D341Med (cell line): ENCODE data around the gene DUSP18.
"Not testable (repeated sequence)": the region's sequence is repeated elsewhere in the genome, so short reads cannot be mapped to it uniquely, and the experiment has no call there.

ENCODE experiments used
- DNase-seq: peaks from one replicate; pipeline ENCODE4 v3.0.0; 2012; ENCODE audit warnings: low spot score

DUSP18 gene

DNA sequence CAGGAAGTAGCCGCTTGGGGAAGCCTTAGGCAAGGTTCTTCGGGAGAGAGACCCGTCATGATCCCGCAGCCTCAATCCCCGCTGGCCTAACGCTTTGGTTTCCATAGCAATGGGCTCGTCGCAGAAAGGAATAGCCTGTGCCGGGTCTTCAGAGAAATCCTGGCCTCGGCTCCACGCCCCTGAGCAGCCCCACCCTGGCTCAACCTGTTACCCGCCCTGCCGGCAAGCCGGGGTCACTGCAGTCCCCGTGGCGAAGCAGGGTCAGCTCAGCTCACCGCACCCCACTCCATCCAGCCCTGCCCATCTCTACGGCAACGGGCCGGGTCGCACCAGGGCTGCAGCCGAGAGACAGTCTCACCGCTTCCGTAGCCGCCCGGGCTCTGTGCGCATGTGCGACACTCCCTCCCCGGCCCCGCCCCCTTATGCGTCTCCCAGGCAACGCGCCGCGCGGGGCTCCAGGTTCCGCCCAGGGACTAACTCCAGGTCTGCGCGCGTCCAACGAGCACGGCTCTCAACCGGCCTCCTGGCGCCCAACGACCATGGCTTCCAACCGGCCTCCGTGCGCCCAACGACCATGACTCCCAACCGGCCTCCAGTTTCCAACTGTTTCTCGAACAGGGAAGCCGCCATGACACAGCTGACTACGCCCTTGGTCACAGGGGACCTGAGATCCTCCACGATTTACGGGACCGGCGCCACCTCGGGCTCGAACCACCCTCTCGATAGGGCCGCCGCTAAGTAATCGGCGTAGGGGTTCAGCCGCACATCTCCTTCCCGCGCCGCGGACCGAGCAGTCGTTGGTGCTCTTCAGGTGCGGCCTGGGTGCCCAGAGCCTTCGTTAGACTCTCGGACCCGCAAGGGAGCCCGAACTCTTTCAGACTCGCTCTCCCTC, at the start of gene DUSP18:
DUSP18 (minus strand) TSS at position 382 of the 892 bp plus-strand sequence. CDS start 3,872 bp downstream, outside the sequence.
- DNase-seq, result peak; percentile 99

DNA sequence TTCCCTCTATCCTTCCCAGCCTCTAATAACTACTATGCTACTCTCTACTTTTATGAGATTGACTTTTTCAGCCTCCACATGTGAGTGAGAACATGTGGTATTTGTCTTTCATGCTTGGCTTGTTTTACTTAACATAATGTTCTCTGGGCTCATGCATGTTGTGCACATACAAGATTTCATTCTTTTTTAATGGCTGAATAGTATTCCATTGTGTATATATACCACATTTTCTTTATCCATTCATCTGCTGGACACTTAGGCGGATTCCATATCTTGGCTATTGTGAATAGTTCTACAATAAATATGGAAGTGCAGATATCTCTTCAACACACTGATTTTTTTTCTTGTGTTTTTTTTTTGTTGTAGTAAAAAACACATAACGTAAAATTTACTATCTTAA, 46.4 kb upstream of the DUSP18 start:
- no peak for DNase-seq

DNA sequence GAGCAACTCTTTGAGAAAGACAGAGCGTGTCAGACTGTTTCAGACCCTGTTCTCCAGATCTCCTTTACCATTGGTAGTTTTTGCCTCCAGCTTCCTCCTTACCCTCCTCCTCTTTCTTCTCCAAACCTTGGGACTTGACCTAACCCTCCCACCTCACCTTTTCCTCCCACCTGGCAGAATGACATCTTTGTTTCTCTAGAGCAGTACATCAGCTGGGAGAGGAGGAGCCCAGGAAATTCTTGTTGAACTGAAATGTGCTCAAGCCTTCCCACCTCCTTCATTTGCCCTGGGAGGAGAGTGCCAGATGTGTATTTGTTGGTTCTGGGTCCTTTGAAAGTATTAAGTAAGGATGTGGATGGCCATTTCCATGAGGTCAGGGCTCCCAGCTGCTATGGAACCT, 44.4 kb upstream of the DUSP18 start:
- peak; percentile 5 for DNase-seq

DNA sequence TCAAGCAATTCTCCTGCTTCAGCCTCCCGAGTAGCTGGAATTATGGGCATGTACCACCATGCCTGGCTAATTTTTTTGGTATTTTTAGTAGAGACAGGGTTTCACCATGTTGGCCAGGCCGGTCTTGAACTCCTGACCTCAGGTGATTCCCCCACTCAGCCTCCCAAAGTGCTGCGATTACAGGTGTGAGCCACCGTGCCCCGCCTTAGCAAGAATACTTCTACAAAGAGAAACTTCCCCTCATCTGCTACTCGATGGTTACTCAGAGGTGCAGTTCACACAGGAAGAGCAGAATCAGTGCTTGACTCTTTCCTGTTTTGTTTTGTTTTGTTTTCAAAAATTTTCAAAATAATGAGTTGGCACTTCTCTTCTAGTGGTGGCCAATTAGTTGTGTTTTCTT, 42.3 kb upstream of the DUSP18 start:
- not testable (repeated sequence) for DNase-seq

DNA sequence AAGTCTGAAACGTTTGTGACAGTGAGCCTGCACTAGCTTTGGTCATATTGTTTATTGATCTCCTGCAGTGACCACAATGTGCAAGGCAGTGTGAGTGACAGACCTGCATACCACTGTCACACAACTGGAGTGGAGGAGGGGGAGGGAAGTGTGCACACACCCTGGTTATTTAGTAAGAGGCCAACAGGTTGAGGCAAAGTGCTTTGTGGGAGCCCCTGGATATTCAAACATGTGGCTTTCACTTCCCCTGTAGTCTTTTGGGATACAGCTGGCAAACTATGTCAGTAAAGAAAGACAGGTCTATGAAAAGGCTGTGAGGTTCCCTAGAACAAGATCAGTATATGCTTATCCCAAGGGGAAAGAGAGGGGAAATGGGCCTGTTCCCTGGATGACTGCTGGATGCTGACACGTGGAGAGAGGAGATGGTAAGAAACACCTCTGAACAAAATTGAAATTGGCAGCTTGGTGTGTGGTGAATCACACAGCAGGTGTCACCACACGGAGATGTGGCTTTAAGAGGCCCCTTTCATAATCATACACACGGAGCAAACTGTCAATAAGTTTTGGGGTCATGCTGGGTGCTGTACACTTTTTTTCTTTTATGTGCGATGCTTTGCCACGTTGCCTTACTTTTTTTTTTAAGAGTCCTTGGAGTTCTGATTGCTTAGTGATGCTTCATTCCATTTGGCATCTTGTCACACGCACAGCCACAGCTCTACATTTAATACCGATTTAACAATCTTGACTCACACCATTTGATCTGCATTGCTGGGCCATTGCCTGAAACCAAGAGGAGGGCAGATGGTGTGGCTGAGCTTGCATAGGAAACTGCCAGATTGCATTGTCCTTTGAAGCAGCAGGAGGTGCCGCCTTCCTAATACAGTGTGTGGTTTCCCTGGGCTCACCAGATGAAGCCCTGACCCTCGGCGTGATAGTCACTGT, 38.3 kb upstream of the DUSP18 start:
- peak; percentile 71 for DNase-seq

DNA sequence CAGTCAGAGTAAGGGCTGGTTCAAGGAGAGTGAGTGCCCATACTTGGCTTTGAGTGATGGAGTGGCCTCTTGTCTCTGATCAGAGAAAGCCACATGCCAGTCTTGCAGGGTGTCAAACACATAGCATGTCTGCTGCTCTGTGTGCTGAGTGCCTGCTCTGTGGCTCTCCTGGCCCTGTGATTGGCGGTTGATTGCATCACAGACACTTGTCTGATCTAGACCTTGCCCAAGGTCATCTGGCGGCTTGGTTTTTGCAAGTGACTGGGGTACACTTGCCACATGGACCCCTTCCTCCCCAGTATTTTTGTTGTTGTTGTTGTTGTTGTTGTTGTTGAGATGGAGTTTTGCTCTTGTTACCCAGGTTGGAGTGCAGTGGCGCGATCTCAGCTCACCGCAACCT, 37.3 kb upstream of the DUSP18 start:
- DNase-seq, result no peak

DNA sequence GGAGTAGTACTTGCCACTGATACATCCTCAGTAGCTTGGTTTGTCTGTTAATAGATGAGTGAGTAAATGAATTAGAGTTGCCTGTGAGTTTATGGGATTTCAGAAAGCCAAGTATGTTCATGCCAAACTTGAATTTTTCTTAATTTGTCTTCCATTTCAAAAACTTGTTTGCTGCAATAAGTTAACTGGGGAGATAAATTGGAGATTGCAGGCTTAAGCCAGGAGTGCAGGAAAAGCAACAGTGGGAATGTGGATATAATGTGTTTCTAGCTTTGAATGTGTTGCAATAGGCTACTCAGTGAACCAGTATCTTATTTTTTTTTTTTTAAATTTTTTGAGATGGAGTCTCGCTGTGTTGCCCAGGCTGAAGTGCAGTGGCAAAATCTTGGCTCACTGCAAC, 35.2 kb upstream of the DUSP18 start:
- DNase-seq, result no peak

DNA sequence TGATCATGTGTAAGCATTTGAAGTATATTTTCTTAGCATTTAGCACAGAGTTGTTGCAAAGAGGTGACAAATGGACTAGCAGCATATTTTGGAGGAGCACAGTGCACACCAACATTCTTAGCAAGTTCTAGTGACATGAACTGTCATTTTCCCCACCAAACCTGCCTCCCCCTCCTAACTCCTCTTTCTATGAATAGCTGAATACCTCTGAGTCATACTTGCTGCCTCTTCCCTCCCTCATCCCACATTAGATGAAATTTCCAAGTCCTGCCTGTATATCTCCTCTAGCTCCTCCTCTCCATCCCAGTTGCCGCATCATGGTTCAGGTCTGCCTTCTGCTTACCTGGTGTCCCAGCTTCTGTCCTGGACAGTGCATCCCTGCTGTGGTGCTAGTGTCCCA, 34.2 kb upstream of the DUSP18 start:
- DNase-seq, result no peak

DNA sequence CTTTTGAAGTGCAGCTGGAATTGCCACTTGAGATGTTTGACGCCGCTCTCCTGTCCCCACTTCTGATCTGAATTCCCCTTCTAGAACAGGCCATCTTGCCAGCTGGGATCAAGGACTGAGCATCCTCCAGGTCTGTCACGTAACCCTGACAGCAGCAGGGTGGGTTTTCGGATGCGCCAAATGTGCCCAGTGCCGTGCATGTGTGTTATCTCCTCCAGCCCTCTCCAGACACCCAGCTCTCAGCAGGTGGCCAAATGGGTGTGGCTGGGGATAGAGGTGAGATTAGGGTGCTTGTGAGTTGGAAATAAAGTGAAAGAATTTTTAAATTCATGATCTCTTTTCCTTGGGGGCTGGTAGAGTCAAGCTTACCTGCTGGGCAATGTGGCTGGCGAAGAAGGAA, 30.3 kb upstream of the DUSP18 start:
- DNase-seq, result no peak

DNA sequence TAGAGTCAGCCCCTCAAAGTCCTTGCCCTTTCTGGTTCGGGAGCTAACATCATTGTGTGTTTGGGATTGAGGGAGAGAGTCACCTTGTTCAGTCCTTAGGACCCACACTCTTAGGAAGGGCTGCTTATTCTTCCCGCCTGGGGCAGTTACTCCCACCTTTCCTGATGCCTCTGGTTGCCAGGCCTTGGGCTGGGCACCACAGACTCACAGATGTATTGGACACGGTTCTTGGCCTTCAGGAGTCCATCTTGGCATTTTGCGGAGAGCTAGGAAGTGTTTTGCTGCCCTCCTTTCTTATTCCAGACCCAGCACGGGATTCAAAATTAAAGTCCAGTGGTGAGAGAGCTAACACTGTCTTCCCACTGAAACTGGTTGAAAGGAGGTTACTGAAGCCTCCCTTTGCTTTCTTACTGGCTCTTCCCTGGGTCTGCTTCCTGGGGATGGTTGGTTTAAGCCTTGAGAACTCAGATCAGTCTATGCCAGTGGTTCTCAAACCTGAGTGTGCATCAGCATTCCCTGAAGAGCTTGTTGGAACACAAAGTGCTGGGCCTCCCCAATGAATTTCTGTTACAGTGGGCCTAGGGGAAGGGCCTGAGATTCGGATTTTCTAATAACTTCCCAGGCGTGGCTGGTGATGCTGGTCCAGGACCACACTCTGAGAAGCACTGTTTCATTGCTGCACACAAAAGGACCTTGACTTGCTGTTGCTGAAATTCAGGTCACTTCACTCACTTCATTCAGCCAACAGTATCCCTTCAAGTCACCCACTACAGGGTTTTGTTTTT, 28.4 kb upstream of the DUSP18 start:
- no peak for DNase-seq

DNA sequence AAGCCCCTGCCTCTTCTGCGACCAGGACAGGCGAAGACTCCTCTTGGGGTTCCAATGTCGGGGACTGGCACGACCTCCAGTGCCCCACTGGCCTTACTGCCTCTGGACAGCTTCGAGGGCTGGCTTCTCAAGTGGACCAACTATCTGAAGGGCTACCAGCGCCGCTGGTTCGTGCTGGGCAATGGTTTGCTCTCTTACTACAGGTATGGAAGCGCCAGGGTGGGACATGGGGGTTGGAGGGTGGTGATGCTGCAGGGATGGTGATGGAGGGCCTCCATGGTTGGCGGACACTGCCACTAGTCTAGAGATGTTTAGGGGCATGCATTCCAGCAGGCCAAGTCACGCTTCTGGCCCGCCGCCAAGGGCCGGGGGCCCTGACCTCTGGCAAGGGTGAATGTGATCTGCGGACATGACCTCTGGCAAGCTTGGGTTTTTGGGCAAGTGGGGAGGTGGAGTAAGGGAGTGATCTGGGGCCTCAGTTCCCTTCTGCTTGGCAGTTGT, 27.7 kb upstream of the DUSP18 start:
- no peak for DNase-seq

DNA sequence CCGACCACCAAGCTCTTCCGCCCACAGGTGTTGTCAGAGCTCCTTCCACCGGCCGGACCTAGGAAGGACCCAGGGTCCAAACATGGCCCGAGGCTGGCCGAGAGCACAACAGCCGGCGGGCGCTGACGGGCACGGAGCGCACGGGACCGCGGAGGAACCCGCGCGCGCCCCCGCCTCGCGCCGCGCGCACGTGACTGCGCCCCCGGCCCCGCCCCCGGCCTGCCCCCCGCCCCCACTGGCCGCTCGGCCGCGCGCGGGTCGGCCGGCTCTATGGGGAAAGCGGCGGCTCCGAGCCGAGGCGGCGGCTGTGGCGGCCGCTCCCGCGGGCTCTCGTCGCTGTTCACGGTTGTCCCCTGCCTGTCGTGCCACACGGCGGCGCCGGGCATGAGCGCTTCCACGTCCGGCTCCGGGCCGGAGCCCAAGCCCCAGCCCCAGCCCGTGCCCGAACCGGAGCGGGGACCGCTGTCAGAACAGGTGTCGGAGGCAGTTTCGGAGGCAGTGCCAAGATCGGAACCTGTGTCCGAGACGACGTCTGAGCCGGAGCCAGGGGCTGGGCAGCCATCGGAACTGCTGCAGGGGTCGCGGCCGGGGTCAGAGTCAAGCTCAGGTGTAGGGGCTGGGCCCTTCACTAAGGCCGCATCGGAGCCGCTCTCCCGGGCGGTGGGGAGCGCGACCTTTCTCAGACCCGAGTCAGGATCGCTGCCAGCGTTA, 27.1 kb upstream of the DUSP18 start, which contains the start of gene OSBP2:
OSBP2 (plus strand) TSS at position 235 of the 711 bp plus-strand sequence; CDS start at position 271, 36 bp downstream.
- peak; percentile 91 for DNase-seq

DNA sequence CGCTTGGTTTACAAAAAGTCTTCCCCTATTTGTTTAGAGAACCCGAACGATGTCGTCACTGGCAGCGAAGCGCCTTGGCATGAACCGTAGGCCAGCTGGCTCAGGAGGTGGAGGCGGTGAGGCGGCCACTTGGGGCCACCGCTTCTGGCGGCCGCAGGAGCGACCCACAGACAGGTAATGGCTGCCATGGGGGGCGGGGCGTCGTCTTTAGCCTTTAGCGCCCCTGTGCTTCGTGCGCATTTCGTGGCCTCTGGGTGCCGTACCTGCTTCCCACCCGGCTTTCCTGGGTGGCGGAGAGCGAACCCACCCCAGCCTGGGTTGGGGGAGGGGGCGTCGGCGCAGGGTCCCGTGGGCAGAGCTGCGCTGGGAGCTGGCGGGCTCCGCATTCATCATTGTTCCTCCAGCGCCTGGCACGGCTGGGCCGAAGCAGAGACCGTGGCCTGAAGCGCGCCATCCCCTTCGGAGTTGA, 26.5 kb upstream of the DUSP18 start:
- DNase-seq, result peak; percentile 81

DNA sequence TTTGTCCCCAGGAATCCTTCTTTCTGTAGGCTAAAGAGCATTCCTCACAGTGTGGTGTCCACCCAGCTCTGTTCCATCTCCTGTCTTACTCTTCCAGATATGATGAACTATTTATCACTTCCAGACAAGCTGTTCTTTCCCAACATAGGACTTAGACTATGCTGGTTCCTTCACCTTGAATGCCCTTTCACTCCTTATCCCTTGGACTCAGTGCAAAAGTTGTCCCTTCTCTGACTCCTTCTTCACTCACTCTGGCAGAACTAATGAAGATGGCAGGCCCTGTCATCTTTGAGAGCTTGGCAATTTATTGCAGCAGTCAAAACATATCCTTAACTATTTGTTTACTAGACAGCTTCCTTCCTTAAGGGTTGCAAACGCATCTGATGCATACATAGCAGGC, 23.5 kb upstream of the DUSP18 start:
- DNase-seq, result no peak

DNA sequence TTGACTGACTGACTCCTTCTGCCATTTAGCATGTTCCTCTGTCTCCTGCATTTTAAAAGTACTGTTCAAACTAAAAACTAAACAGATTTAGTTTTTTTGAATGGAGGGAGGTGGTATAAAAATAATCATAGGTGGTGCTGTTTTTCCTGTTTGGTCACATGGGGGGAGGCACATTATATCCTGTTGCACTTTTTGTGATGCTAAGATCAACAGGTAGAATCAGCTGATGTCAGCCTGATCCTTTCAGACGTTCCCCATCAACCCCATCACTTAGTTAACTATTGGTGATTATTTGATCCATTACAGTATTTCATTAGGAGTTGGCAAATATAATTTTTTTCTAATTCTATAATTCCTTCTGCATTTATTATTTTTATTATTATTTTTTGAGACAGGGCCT, 21.9 kb upstream of the DUSP18 start:
- DNase-seq, result no peak

DNA sequence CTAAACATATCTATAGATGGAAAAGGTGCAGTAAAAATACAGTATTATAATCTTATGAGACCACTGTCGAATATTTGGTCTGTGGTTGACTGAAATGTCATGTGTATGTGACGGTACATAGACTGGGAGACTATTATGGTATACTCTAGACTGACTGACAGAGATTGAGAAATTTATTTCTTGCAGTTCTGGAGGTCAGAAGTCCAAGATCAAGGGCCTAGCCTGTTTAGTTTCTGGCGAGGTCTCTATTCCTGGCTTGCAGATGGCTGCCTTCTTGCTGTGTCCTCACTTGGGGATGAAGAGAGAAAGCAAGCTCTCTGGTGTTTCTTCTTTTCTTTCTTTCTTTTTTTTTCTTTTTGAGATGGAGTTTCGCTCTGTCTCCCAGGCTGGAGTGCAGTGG, 19.7 kb upstream of the DUSP18 start:
- no peak for DNase-seq

DNA sequence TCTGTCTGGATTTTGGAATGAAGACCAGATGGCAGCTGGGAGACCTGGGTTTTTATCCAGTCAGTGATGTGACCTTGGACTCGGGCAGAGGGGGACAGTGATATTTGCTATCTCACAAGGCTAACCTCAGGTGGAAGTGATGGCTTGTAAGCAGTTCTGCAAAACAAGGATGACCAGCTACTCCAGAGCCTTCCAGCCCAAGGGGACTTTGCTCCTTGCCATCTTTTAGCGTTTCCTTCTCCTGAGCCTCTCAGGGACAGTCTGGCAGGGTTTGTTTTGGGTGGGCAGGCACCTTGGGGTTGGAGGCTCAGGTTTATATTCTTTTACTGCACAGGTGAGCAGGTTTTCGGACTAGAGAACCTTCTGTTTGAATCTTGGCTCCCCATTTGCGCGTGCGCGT, 17.5 kb upstream of the DUSP18 start:
- DNase-seq, result no peak

DNA sequence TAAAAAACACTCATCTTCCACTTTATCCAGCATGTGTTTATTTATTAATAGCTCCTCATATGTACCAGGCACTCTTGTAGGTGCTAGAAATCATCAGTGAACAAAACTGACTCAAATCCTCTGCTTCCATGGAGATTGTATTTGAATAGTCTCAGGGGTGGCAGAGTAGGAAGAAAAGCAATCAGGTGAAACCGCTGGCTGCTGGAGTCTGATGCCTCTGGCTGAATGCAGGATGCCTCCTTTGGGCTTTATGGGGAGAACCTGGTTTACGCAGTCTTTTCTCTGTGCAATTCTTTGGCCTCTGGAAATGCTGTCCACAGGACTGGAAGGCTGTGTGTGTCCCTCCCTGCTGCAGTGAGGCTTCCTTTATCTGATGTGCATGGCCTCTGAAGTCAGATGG, 14.2 kb upstream of the DUSP18 start:
- no peak for DNase-seq

DNA sequence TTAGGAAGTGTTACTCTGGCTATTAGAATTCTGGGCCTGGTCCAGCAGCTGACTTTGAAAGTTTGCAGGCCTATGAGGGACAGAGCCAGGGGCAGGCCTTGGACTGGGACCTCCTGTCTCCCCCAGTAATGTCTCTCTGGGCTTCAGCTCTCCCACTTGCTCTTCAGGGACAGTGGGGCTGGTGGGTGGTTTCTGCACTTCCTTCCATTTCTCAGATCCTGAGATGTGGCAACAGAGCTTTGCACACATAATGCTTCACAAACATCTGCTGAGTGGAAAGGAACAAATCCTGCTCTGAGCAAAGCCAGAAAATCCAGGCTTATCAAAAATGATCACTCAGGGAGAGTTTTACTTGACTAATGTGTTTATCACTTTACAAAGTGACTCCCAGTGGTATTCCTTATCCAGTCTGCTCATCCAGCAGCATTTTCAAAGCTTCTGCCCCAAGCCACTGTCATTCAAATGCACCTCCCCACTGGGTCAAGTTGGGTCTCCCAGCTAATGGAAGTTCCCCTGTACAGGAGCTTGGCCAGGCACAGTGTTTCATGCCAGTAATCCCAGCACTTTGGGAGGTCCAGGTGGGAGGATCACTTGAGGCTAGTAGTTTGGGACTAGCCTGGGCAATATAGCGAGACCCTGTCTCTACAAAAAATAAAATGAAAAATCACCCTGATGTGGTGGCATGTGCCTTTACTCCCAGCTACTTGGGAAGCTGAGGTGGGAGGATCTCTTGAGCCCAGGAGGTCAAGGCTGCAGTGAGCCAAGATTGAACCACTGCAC, 13.5 kb upstream of the DUSP18 start:
- no peak for DNase-seq
